Measurements from ENCODE around the gene CLNS1A. TPM values are rescaled to one million over a fixed set of nuclear protein-coding genes. Genes with fewer than 3 reads are reported as not detected.
A peak's percentile ranks its signal among the peaks of the same experiment; 100 is the strongest.

Gene CLNS1A
- total RNA-seq, result 10 to 100 TPM; 71.5 to 84.7 (median 73.5) TPM
- 69.4 TPM for polyA plus RNA-seq
- long read RNA-seq, donor 1, transcript CLNS1A-210 (7 exons, 953 nt), result minor isoform, 8 of 69 reads
- long read RNA-seq, donor 1, transcript CLNS1A-204 (7 exons, 2,993 nt), result major isoform, 58 of 69 reads
- long read RNA-seq, donor 1, partial matches to known transcripts, result 1 of 69 reads
- long read RNA-seq, donor 1, other reads (novel, unspliced or antisense), result 1 of 69 reads
- long read RNA-seq, donor 2, transcript CLNS1A-204 (7 exons, 2,993 nt), result major isoform, 38 of 44 reads
- long read RNA-seq, donor 2, partial matches to known transcripts, result 0 of 44 reads
- long read RNA-seq, donor 2, other reads (novel, unspliced or antisense), result 4 of 44 reads
- long read RNA-seq, donor 3, transcript CLNS1A-210 (7 exons, 953 nt), result minor isoform, 17 of 161 reads
- long read RNA-seq, donor 3, transcript CLNS1A-204 (7 exons, 2,993 nt), result major isoform, 134 of 161 reads
- long read RNA-seq, donor 3, partial matches to known transcripts, result 0 of 161 reads
- long read RNA-seq, donor 3, other reads (novel, unspliced or antisense), result 9 of 161 reads
- long read RNA-seq, donor 4, transcript CLNS1A-210 (7 exons, 953 nt), result minor isoform, 7 of 45 reads
- long read RNA-seq, donor 4, transcript CLNS1A-204 (7 exons, 2,993 nt), result major isoform, 36 of 45 reads
- long read RNA-seq, donor 4, partial matches to known transcripts, result 0 of 45 reads
- long read RNA-seq, donor 4, other reads (novel, unspliced or antisense), result 1 of 45 reads

GRCh38 chr11:77637345-77638165 is at the start of gene CLNS1A:
CLNS1A (minus strand) TSS chr11:77637794; CDS start chr11:77637714, 80 bp downstream.
- under 1% methylated on average over 41 of the region's 41 CpGs for WGBS
- Histone ChIP-seq H3K4me3 (ENCODE audit: low read length) (peak within 1 kb of the TSS; percentile 75), H3K27me3 (ENCODE audit: control insufficient read depth, insufficient read depth) (no peaks in the 10 kb centered on the region), H3K9me3 (ENCODE audit: control insufficient read depth, low read length) (no peaks in the 10 kb centered on the region), H3K4me1 (ENCODE audit: control insufficient read depth, insufficient read depth, low read length) (no peaks in the 10 kb centered on the region), H3K27ac (ENCODE audit: low read length) (peak within 1 kb of the TSS; percentile 90)
- DNase-seq, result peak; percentile 87 to 93 (median 91)
- intact Hi-C loops (cut with DNase I), result no loop called here
- peak; percentile 99 for ATAC-seq

GRCh38 chr11:77687088-77687487 is 49.5 kb upstream of the CLNS1A start:
- H3K27ac ChIP-seq (ENCODE audit: low read length), result no peak overlapping the region
- no peak for ATAC-seq
- H3K9me3 ChIP-seq (ENCODE audit: control insufficient read depth, low read length), result no peaks in the 10 kb centered on the region
- intact Hi-C loops (cut with DNase I), result no loop called here
- no peaks in the 10 kb centered on the region for H3K4me1 ChIP-seq (ENCODE audit: control insufficient read depth, insufficient read depth, low read length)
- H3K4me3 ChIP-seq (ENCODE audit: low read length), result no peak overlapping the region
- no peak for DNase-seq
- H3K27me3 ChIP-seq (ENCODE audit: control insufficient read depth, insufficient read depth), result no peaks in the 10 kb centered on the region

- Histone ChIP-seq H3K4me1 (ENCODE audit: control insufficient read depth, insufficient read depth, low read length) (no peaks in the 10 kb centered on the region), H3K27ac (ENCODE audit: low read length) (no peak overlapping the region), H3K27me3 (ENCODE audit: control insufficient read depth, insufficient read depth) (no peaks in the 10 kb centered on the region), H3K4me3 (ENCODE audit: low read length) (no peak overlapping the region), H3K9me3 (ENCODE audit: control insufficient read depth, low read length) (no peaks in the 10 kb centered on the region)
- ATAC-seq (no peak), DNase-seq (no peak)
- intact Hi-C loops (cut with DNase I), result no loop called here
- WGBS, result 95% methylated on average over 3 of the region's 3 CpGs
Observed at GRCh38 chr11:77677138-77677537, 39.5 kb upstream of the CLNS1A start.

- 95% methylated on average over 1 of the region's 1 CpG for WGBS
Observed at GRCh38 chr11:77672264-77672663, 34.7 kb upstream of the CLNS1A start.

GRCh38 chr11:77669848-77670511 is 32.4 kb upstream of the CLNS1A start:
- 96% methylated on average over 2 of the region's 2 CpGs for WGBS

More at GRCh38 chr11:77672264-77672663, 34.7 kb upstream of the CLNS1A start:
- intact Hi-C loops (cut with DNase I), result no loop called here
- DNase-seq (no peak), ATAC-seq (peak; percentile 29 to 68)
- Histone ChIP-seq H3K4me1 (ENCODE audit: control insufficient read depth, insufficient read depth, low read length) (no peaks in the 10 kb centered on the region), H3K4me3 (ENCODE audit: low read length) (no peak overlapping the region), H3K27ac (ENCODE audit: low read length) (no peak overlapping the region), H3K27me3 (ENCODE audit: control insufficient read depth, insufficient read depth) (no peaks in the 10 kb centered on the region), H3K9me3 (ENCODE audit: control insufficient read depth, low read length) (no peaks in the 10 kb centered on the region)

GRCh38 chr11:77668760-77669159 is 31.2 kb upstream of the CLNS1A start:
- Histone ChIP-seq H3K27ac (ENCODE audit: low read length) (no peak overlapping the region), H3K4me3 (ENCODE audit: low read length) (no peak overlapping the region), H3K9me3 (ENCODE audit: control insufficient read depth, low read length) (no peaks in the 10 kb centered on the region), H3K27me3 (ENCODE audit: control insufficient read depth, insufficient read depth) (no peaks in the 10 kb centered on the region), H3K4me1 (ENCODE audit: control insufficient read depth, insufficient read depth, low read length) (no peaks in the 10 kb centered on the region)
- intact Hi-C loops (cut with DNase I), result no loop called here
- ATAC-seq, result no peak
- DNase-seq, result no peak
- 79% methylated on average over 3 of the region's 3 CpGs for WGBS

More at GRCh38 chr11:77669848-77670511, 32.4 kb upstream of the CLNS1A start:
- no peaks in the 10 kb centered on the region for H3K9me3 ChIP-seq (ENCODE audit: control insufficient read depth, low read length)
- intact Hi-C loops (cut with DNase I), result no loop called here
- no peaks in the 10 kb centered on the region for H3K4me1 ChIP-seq (ENCODE audit: control insufficient read depth, insufficient read depth, low read length)
- H3K27me3 ChIP-seq (ENCODE audit: control insufficient read depth, insufficient read depth), result no peaks in the 10 kb centered on the region
- no peak overlapping the region for H3K27ac ChIP-seq (ENCODE audit: low read length)
- H3K4me3 ChIP-seq (ENCODE audit: low read length), result no peak overlapping the region
- ATAC-seq (no peak), DNase-seq (no peak)

GRCh38 chr11:77665240-77665965 is 27.8 kb upstream of the CLNS1A start:
- intact Hi-C loops (cut with DNase I), result no loop called here
- DNase-seq (no peak), ATAC-seq (no peak)
- no peaks in the 10 kb centered on the region for H3K9me3 ChIP-seq (ENCODE audit: control insufficient read depth, low read length)
- 83% methylated on average over 7 of the region's 7 CpGs for WGBS
- no peaks in the 10 kb centered on the region for H3K27me3 ChIP-seq (ENCODE audit: control insufficient read depth, insufficient read depth)
- no peaks in the 10 kb centered on the region for H3K4me1 ChIP-seq (ENCODE audit: control insufficient read depth, insufficient read depth, low read length)
- H3K27ac ChIP-seq (ENCODE audit: low read length), result no peak overlapping the region
- no peak overlapping the region for H3K4me3 ChIP-seq (ENCODE audit: low read length)

GRCh38 chr11:77661670-77662069 is 24.1 kb upstream of the CLNS1A start:
- Histone ChIP-seq H3K27me3 (ENCODE audit: control insufficient read depth, insufficient read depth) (no peaks in the 10 kb centered on the region), H3K27ac (ENCODE audit: low read length) (no peak overlapping the region), H3K4me1 (ENCODE audit: control insufficient read depth, insufficient read depth, low read length) (no peaks in the 10 kb centered on the region), H3K4me3 (ENCODE audit: low read length) (no peak overlapping the region), H3K9me3 (ENCODE audit: control insufficient read depth, low read length) (no peaks in the 10 kb centered on the region)
- WGBS, result 94% methylated on average over 3 of the region's 3 CpGs
- DNase-seq, result no peak
- intact Hi-C loops (cut with DNase I), result no loop called here
- no peak for ATAC-seq

GRCh38 chr11:77660947-77661346 is 23.4 kb upstream of the CLNS1A start:
- intact Hi-C loops (cut with DNase I), result no loop called here
- H3K27me3 ChIP-seq (ENCODE audit: control insufficient read depth, insufficient read depth), result no peaks in the 10 kb centered on the region
- WGBS, result 87% methylated on average over 1 of the region's 1 CpG
- no peak for ATAC-seq
- H3K27ac ChIP-seq (ENCODE audit: low read length), result no peak overlapping the region
- H3K4me1 ChIP-seq (ENCODE audit: control insufficient read depth, insufficient read depth, low read length), result no peaks in the 10 kb centered on the region
- no peak overlapping the region for H3K4me3 ChIP-seq (ENCODE audit: low read length)
- no peaks in the 10 kb centered on the region for H3K9me3 ChIP-seq (ENCODE audit: control insufficient read depth, low read length)
- no peak for DNase-seq

Data from right cardiac atrium (tissue), 5 donors.